IPS-18c (cell line): ENCODE data around the gene LAMP5.

Experiments used
- H3K4me3 ChIP-seq: 2 replicates; pipeline ENCODE4 v1.7.0; 2013; ENCODE audit warnings: low read depth, mild to moderate bottlenecking, low read length, moderate library complexity; ENCODE audit not compliant: insufficient read depth
- H3K9me3 ChIP-seq: one replicate; pipeline ENCODE4 v1.6.1; 2013; ENCODE audit warnings: mild to moderate bottlenecking, low read length, moderate library complexity; ENCODE audit not compliant: control insufficient read depth, insufficient read depth

Gene LAMP5

GRCh38 chr20:9495701-9496100 is 18.7 kb upstream of the LAMP5 start:
- Histone ChIP-seq H3K4me3 (no peak overlapping the region), H3K9me3 (no peaks in the 10 kb centered on the region)

DNA sequence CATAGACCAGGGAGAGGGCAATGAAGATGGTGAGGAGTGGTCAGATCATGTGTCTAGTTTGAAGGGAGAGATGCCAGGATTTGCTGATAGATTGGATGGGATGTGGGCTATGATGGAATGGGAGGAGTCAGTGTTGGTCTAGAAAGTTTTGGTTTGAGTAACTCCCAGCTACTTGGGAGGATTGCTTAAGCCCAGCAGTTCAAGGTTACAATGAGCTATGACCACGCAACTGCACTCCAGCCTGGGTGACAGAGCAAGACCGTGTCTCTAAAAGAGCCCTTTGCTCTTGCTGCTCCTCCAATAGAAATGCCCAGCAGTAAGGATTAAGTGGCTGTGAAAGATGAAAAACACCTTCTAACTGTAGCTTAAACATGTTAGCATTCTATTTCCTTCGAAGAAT is 18.2 kb upstream of the LAMP5 start:
- Histone ChIP-seq H3K9me3 (no peaks in the 10 kb centered on the region), H3K4me3 (no peak overlapping the region)

GRCh38 chr20:9498322-9498721 is 16.1 kb upstream of the LAMP5 start:
- Histone ChIP-seq H3K4me3 (no peak overlapping the region), H3K9me3 (no peaks in the 10 kb centered on the region)

DNA sequence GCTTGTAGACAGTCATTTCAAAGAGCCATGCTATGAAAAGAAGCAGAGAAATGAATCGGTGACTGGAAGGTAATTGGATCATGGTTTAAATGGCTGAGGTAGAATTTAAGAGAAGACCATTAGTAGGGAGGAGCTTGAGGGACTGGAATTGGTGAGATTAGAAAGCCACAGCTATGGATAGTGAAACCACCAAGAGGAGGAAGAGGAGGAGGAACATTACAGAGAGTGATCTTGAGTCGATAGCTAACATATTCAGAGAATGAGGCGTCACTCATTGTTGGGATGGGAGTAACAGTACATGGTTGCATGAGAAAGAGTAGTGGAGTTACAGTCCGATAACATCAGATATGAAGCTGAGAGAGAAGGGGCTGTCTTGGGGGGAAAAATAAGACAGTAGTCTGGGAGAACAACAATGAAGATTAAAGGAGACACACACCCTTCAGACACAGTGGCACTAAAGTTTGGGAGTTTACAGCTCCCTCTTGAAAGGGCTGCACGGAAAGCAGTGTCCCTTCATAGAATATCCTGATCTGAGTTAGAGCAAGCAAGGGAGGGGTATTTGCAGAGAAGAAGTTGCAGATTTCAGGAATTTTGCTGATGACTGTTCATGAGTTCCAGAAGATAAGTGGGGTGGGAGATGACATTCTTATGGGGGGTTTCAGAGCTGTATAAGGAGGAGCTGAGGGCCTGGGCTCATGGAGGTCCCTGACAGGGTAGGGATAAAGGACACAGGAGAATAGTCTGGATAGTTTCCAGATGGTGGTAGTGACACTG is 15.1 kb upstream of the LAMP5 start:
- Histone ChIP-seq H3K9me3 (peaks cover 2% of the 10 kb centered on the region), H3K4me3 (no peak overlapping the region)

GRCh38 chr20:9500121-9500520 is 14.3 kb upstream of the LAMP5 start:
- H3K9me3 ChIP-seq = peaks cover 2% of the 10 kb centered on the region
- no peak overlapping the region for H3K4me3 ChIP-seq

GRCh38 chr20:9501473-9501872 is 12.9 kb upstream of the LAMP5 start:
- peaks cover 2% of the 10 kb centered on the region for H3K9me3 ChIP-seq
- H3K4me3 ChIP-seq = no peak overlapping the region

DNA sequence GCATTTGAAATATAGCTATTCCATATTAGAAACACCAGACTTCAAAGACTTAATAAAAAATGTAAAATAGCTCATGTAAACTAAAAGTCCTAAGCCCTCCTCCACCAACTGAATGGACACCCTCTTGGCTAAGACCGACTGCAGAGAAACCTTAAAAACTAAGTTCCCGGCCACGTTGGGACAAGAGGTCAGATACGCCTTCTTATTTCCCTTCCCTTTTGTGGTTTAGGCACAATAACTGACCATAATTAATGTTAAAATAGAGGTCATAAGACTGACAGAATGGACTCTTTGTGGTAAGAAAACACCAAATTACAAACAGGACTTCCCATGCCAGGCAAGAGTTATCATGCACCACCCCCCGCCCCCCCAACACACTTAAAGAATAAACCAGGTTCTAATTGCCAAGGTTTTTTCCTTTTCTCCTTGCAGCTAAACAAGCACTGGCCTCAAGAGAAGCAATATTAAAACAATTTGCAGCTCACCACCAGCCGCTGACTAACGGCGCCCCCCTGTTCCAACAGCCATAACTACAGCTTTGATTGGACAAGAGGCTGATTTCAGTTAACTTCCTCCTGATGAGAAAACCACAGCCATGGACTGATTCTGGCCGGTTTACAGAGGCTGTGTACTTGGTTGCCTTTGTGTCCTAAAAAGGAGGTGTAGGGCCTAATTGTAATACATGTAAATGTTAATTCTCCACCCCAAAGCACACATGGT is 10.7 kb upstream of the LAMP5 start:
- no peak overlapping the region for H3K4me3 ChIP-seq
- H3K9me3 ChIP-seq = peaks cover 9% of the 10 kb centered on the region

- Histone ChIP-seq H3K9me3 (peaks cover 9% of the 10 kb centered on the region), H3K4me3 (peak overlapping the region; percentile 34; the same call in 1 of the 2 replicates)
Observed at GRCh38 chr20:9506280-9506821, 8.0 kb upstream of the LAMP5 start.

- peaks cover 9% of the 10 kb centered on the region for H3K9me3 ChIP-seq
- peak overlapping the region; percentile 34; the same call in 1 of the 2 replicates for H3K4me3 ChIP-seq
Observed at GRCh38 chr20:9506964-9507369, 7.4 kb upstream of the LAMP5 start.

DNA sequence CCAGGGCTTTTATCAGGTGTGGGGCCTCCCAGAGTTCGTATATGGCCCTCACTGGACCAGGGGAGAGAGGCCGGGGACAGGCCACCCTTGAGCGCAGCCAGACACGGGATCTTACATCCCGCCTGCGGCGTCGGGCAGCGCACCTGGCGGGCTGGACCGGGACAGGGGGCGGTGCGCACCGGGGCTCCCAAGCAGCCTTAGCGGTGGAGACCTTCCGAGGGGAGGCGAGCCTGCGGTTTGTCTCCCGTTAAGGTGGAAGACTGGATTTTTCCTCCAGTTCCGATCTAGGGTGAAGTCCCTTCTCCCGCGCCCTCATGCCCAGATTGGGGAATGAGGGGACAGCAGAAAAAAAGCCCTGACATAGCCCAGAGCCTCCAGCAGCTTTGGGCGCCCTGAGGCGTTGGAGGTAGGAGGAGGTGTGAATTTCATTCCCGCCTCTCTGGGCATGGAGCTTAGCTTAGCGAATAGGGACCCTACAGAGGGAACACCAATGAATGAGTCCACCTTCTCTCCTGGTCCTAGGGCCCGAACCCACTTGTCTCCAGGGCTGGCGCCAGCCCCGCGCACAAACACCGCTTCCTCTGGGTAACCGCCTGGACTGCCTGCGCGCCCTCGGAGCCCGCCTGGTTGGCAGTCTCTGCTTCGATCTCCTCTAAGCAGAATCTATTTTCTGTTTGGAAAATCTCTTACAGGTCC is 6.7 kb upstream of the LAMP5 start:
- Histone ChIP-seq H3K4me3 (peak overlapping the region; percentile 36; the same call in 1 of the 2 replicates), H3K9me3 (peaks cover 9% of the 10 kb centered on the region)

DNA sequence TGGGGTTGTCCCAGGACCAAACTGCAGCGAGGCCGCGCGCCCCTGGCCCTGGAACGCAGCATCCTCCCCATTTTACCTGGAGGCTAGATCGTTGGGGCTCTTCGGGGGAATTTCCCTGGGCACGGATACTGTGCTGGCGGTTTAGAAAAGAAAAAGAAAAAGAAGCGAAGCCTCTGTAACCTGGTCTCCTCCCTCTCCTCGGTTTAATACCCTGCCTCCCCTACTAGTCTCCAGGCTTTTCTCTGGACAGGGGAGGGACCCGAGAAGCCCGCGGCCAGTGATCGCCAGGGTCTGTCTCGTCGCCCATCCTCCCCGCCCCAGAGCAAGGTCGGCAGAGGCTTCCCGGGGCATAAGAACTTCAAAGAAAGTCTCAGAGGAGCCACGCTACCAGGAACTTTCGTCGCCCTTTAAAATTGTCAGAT is 6.1 kb upstream of the LAMP5 start:
- Histone ChIP-seq H3K9me3 (peaks cover 9% of the 10 kb centered on the region), H3K4me3 (peak overlapping the region; percentile 36)

- peak overlapping the region; percentile 30 for H3K4me3 ChIP-seq
Observed at GRCh38 chr20:9508696-9509178, 5.7 kb upstream of the LAMP5 start.

GRCh38 chr20:9509246-9509645 is 5.1 kb upstream of the LAMP5 start:
- no peak overlapping the region for H3K4me3 ChIP-seq
- peaks cover 6% of the 10 kb centered on the region for H3K9me3 ChIP-seq

More at GRCh38 chr20:9508696-9509178, 5.7 kb upstream of the LAMP5 start:
- peaks cover 9% of the 10 kb centered on the region for H3K9me3 ChIP-seq

DNA sequence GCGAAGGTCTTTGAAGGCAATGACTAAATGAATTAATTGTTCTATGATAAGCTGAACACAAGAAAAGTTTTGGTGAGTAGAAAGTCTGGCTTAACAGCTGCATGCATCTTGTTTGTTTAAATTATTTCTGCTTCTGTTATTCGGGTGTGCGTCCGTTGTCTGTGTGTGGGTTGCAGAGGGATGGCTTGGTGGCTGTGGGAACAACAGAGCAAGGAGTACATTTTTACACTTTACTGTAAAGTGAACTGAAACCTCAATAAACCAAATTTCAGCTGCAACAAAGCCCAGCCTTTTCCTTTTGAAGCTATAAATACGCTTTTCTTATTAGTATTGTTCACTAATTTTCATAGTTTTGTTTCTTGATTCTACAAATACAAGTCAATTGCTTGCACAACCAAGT is 3.5 kb upstream of the LAMP5 start:
- H3K4me3 ChIP-seq = no peak overlapping the region
- peaks cover 6% of the 10 kb centered on the region for H3K9me3 ChIP-seq

- Histone ChIP-seq H3K4me3 (peak overlapping the region; percentile 56; the same call in 1 of the 2 replicates), H3K9me3 (no peaks in the 10 kb centered on the region)
Observed at GRCh38 chr20:9514072-9514460, 324 bp upstream of the LAMP5 start.

- no peaks in the 10 kb centered on the region for H3K9me3 ChIP-seq
- peak overlapping the region; percentile 56; the same call in 1 of the 2 replicates for H3K4me3 ChIP-seq
Observed at GRCh38 chr20:9515214-9515585, 810 bp downstream of the LAMP5 start.

DNA sequence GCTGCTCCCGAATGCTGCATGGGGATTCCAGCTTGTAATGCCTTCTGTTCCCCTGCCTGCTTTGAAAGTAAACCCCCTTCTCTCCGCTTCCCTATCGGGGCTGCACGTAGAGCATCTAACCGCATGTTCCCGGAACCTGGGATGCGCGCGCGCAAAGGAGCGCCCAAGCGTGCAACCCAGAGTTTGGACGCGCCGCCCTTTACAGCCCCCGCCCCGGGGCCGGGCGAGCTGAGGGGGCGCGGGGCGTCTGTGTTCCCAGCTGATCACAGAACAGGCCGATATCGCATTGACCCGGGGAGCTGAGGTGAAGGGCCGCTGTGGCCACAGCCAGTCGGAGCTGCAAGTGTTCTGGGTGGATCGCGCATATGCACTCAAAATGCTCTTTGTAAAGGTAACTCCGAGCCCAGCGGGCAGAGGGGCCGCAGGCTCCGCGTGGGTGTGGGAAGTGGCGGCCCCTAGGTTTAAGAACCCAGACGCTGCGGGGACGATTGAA is 1.4 kb downstream of the LAMP5 start:
- H3K9me3 ChIP-seq = no peaks in the 10 kb centered on the region
- H3K4me3 ChIP-seq = peak overlapping the region; percentile 37; the same call in 1 of the 2 replicates
